NCI-H526 (cell line): Measurements from ENCODE around the gene DIPK1B.
"Not testable (repeated sequence)": the region's sequence is repeated elsewhere in the genome, so short reads cannot be mapped to it uniquely, and the experiment has no call there.

Experiments used
- DNase-seq, 2 experiments: peaks; one replicate each; lab custom pipeline; 2025; lab: John Stamatoyannopoulos, UW

Gene DIPK1B

DNA sequence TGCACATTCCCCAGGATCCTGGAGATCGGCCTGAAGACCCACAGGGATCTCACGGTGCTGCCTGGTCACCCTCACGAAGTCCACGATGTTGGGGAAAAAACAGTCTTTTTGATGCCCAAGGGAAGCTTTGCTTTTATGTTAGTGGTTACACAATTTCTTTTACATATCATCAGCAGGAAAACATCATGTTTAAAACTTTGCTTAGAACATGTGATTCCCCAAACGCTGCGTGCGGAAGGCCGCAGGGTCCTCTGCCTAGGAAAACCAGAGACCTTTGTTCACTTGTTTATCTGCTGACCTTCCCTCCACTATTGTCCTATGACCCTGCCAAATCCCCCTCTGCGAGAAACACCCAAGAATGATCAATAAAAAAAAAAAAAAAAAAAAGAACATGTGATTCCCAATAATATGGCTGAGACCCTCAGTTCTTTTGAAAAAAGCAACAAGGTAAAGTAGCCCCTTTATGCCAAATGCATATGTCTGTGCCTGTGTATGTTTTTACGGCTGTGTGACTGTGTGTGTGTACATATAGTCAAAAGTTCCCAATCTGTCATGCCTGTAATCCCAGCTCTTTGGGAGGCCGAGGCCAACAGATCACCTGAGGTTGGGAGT is 13.6 kb upstream of the DIPK1B start:
- DNase-seq, result no peak

DNA sequence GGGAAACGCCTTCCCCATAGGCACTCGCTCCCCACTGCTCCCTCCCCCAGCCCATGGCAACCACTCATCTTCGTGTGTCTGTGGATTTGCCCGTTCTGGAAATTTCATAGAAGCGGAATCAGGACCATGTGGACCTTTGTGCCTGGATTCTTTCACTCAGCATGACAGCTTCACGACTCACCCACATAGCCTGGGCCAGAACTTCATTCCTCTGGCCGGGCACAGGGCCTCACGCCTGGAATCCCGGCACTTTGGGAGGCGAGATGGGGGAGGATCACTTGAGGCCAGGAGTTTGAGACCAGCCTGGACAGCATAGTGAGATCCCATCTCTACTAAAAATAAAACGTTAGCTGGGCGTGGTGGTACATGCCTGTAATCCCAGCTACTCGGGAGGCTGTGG is 12.1 kb upstream of the DIPK1B start:
- DNase-seq, result no peak

DNA sequence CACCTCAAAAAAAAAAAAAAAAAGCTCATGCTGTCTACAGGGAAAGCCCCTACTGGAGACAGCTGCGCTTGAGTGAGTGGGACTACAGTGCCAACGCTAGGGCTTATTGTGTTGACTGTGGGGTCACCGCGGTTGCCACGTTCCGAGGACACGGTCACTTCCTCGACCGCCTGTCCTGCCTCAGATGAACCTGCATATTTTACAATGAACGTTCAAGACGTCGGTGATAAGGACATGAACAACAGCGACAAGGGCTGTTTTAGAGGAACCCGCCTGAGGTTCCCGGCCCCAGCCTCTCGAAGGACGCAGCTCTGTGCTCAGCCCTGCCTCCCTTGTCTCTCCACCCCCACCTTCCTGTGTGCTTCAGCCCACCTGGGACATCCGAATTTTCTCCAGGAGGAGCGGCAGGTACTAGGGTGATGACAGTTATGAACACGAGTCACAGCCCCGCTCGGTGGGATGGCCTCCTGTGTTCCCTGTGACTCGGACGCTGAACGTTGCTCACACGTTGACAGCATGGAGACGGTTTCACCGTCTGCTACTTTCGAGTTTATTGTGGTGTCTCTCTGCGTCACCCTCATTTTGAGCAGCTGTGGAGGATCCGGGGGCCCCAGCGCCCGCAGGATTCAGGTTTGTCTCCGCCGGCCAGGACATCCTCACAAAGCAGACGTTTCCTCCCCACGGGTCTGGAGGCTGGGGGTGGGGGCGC is 11.3 kb upstream of the DIPK1B start:
- no peak for DNase-seq

DNA sequence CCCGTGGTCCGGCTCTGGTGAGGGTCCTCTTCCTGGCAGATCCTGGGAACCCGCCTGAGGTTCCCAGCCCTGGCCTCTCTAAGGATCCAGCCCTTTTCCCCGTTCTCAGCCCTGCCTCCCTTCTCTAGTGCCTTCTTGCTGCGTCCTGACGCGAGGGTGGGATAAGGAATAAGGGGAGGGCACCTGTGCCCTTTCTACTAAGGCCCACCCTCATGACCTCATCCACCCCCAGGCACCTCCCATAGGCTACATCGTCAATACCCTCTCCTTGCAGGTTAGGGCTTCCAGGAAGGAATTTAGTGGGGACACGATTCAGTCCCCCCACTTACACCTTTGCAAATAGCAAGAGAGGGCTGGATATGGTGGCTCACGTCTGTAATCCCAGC is 10.7 kb upstream of the DIPK1B start:
- no peak for DNase-seq

DNA sequence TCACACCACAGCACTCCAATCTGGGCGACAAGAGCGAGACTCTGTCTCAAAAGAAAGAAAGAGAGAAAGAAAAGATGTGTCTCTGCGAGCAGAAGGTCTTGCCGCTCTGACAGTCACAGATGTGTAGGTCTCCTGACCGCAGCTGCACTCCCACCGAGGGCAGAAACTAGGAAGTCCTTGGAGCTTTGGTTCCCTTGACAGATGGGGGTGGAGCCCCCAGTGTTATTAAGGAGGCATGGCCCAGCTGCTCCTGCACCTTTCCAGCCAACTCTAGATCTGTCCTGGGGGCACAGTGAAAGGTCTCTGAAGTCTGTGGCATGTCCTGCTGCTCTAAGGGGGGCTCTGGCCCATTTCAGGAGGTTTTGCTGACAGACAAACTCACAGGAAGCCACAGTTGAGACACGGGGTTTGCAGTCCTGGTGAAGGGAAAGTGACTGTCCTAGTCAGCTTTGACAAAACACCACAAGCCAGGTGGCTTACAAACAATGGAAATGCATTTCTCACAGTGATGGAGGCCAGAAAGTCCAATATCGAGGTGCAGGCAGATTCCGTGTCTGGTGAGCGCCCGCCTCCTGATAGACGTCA is 9.0 kb upstream of the DIPK1B start:
- no peak for DNase-seq

DNA sequence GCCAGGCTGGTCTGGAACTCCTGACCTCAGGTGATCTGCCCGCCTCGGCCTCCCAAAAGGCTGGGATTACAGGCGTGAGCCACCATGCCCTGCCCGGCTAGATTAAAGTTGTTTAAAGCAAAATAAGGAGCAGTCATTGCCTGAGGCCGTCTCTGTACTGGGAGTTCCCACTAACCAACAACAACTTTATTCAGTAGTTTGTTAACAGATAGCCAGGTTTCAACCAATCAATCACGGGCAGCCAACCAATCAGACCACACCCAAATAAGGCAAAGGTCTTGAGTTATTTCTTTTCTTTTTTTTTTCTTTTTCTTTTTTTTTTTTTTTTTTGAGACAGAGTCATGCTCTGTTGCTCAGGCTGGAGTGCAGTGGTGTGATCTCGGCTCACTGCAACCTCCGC is 7.6 kb upstream of the DIPK1B start:
- not testable (repeated sequence) for DNase-seq

DNA sequence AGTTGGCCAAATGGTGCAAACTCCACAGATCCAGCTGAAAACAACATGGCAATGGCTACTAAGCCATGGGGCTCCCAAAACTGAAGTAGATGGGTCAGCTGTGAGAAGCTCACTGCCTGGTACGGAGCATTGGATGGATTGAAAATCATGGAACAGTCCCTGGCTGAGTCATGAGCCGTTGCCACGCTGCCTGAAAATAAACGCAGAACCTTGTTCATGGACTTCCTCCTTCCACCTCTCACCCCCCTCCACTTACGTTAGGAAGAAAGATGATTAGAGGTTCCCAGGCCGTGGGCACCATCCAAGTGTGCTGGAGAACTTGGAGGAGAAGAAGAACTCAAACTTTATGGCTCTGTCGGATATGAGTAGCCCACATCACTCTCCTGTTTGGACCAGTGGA is 6.8 kb upstream of the DIPK1B start:
- no peak for DNase-seq

DNA sequence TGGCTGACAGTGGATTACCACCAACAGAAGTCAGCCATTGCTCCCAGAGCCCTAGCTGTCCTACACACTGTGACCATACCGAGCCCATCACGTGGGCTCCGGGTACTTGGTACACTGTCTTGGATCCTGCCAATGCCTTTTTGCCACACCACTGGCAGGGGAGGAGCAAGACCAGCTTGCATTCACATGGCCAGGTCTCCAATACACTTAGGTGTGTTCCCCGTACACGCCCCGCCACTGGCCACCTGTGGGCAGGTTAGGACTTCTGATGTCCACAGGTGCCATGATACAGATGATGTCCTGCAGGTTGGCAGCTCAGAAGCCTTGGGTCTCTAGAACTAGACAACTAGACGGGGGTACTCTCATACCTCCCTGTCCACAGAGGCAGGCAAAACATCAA is 5.4 kb upstream of the DIPK1B start:
- DNase-seq, result no peak

DNA sequence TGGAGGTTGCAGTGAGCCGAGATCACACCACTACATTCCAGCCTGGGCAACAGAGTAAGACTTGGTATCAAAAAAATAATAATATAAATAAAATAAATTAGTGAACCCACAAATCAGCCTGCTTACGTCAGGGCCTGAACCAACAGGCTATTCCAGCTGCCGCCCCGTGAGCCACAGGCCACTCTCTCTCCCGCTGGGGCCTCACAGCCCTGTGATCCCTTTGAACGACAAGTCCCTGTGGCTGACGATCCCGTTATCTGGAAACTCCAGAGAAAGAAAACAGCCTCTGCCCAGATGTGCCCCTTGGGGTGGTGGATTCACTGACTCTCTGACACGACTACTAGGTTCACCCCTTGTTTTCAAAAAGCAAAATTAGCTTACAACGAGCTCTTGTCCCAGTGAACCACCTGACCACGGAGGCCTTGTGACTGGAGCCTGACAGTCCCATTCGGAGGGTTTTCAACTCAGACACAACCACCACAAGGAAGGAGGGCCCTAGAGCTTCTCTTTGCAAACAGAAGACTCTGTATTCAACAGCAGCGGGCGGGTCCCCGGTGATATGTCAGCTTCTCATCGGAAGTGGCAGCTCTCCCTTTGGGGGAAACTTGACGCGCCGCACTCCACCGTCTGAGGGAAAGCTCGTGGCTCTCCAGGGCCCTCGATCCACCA is 4.4 kb upstream of the DIPK1B start:
- no peak for DNase-seq

DNA sequence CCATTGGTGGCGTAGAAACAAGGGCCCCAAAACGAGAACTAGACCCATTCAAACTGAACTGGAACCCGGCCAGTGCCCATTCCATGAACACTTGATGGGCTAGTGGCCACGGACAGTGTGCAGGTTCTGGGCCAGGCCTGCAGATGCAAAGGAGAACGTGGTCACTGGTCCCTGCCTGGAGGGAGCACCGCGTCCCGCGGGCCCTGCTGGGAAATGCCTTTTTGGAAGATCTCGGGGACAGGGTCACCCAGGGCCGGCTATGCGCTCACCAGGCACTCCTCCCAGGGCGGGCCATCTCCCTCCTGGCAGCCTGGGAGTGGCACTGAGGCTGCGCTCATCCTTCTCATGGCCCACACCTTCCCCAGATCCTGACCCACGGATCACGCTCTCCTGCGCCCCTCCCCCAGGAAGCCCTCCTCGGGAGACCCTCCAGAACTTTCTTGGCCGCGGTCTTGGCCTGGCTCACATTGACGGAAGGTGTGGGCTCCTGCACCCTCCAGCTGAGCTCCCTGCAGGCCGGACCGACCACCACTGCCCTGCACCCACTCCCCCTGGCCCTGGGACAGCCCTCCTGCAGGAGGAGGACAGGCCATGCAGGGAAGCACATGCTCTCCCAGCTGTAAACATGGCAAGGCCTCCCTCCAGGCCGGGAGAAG is 2.8 kb upstream of the DIPK1B start:
- no peak for DNase-seq

DNA sequence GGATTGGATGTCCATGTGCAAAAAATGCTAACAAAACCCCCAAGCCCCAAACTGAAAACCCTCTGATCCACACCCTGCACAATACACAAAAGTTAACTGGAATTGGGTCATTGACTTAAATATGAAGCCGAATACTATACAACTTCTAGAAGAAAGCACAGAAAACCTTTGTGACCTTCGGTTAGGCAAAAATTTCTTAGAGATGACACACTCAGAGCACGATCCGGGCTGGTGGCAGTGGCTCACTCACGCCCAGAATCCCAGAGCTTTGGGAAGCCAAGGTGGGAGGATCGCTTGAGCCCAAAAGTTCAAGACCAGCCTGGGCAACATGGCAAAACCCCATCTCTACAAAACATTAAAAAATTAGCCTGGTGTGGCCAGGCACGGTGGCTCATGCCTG is 1.8 kb upstream of the DIPK1B start:
- DNase-seq, result no peak

DNA sequence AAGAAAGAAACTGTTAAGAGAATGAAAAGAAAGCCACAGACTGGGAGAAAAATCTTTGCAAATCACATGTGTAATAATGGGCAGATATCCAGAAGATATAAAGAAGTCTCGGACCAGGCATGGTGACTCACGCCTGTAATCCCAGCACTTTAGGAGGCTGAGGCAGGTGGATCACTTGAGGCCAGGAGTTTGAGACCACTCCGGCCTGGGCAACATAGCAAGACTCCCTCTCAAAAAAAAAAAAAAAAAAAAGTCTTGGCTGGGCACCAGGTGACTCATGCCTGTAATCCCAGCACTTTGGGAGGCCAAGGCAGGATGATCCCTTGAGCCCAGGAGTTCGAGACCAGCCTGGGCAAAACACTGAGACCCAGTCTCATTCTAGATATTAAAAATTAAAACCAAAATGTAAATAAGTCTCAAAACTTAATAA is 1.1 kb upstream of the DIPK1B start:
- DNase-seq, result not testable (repeated sequence)

DNA sequence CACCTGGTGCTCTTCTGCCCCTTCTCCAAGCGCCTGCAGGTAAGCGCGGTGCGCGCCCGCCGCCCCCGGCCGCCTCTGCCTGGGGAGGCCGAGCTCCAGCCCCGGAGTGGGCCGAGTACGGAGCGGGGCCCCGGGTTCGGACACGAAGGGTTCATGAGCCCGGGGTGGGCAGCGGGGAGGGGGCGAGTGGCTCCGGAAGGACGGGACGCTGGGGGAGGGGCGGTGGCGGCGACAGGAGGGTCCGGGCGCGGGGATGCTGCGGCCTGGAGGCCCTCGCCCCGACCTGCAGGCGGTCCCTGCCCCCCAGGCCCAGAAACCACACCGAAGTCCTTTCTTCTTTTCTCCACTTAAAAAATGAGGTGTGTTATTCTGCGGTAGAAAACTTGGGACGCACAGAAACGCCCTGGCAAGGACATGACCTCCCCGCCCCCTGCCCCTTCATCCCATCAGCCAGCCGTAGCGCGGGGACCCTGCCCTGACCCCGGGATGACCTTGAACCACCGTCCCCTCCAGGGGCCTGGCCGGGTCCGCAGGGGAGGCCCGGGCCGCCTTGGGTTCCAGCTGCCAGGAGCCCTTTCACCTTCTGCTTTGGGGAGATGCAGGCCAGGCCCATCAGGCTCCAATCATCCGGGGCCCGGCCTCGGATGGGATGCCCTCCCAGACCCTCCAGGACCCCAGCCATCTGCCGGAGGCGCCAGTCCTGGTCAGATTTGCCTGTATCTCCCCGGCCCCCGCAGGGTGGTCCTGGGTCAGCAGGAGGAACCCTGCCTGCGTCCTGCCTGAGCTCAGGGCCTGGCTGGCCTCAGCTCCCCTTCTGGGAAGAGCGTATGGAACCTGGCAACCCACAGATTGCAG is 545 bp downstream of the DIPK1B start:
- no peak for DNase-seq

DNA sequence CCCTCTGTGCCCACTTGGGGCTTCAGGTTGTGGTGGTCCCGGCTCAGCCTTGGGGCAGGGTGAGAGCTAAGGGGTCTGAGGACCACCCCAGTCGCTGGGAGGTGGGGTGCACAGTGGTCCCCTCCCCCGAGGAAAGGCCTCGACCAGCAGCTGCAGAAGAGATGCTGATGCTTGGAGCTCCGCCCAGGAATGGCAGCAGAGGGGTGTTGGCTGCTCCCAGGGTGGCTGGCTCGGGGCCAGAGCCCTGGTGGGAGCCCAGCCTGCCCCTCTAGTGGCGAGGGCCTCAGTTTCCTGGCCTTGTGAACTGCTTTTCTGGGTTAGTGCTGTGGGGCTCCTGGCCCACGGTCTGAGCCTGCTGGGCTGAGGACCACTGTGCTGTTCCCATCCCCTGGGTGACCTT is 1.2 kb downstream of the DIPK1B start:
- no peak for DNase-seq

DNA sequence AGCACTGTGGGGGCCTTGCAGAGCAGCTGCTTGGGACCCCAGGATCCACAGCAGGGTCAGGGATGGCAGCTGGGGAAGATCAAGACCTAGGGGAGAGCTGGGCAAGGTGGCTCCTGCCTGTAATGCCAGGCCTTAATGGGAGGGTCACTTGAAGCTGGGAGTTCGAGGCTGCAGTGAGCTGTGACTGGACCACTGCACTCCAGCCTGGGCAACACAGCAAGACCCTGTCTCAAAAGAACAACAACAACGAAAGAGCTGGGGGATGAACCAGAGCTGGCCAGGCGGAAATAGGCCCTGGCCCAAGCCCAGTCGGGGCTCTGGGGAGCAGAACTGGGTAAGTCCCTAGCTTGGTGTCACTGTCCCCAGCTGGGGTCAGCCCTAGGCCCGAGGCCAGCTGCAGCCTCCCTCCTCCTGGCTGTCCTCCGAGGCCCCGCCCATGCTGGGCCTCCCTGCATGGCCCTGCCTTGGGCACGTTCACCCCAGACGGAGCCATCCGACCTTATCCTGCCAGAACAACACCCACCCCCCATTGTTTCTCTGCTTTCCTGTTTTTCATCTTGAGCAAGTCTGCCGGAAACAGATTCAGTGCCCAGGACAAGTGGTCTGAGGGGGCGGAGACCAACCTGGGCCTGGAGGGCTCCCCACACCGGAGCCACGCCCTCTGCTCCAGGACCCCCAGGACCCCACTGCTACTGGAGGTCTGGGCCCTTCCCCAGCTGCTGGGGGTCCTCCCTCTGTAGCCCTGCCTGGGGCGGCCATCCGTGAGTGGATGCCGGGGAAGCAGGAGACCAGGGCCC is 1.9 kb downstream of the DIPK1B start:
- DNase-seq, result no peak

DNA sequence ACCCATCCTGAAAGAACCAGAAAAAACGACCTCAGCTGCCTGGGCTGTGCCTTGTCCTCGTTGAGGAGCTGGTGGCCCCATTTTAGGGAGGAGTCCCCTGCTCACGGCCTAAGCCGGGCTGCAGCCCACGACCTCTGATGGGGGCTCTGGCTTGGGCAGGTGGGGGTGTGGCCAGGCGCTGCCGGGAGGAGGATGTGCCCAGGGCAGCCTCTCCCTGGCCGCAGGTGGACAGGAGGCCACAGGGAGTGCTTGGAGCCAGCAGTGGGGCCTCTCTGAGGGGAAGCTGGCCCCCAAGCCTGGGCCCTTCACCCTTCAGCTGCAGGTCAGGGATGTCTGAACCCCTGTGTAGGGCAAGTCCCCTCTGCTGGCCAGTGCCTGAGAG is 2.5 kb downstream of the DIPK1B start:
- DNase-seq, result no peak

DNA sequence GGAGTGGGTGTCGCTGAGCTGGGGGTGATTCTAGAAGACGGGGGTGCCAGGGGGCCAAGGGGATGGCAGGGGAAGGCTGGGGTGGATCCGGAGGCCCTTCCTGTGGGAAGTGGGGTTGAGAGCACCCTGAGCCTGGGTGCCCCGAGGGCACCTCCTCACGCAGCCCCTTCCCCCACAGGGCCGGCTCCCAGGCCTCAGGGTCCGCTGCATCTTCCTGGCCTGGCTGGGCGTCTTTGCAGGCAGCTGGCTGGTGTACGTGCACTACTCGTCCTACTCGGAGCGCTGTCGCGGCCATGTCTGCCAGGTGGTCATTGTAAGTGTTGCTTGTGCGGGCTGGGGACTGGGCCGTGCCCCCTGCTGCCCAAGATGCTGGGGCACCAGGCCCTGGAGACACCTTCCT is 5.0 kb downstream of the DIPK1B start:
- no peak for DNase-seq

DNA sequence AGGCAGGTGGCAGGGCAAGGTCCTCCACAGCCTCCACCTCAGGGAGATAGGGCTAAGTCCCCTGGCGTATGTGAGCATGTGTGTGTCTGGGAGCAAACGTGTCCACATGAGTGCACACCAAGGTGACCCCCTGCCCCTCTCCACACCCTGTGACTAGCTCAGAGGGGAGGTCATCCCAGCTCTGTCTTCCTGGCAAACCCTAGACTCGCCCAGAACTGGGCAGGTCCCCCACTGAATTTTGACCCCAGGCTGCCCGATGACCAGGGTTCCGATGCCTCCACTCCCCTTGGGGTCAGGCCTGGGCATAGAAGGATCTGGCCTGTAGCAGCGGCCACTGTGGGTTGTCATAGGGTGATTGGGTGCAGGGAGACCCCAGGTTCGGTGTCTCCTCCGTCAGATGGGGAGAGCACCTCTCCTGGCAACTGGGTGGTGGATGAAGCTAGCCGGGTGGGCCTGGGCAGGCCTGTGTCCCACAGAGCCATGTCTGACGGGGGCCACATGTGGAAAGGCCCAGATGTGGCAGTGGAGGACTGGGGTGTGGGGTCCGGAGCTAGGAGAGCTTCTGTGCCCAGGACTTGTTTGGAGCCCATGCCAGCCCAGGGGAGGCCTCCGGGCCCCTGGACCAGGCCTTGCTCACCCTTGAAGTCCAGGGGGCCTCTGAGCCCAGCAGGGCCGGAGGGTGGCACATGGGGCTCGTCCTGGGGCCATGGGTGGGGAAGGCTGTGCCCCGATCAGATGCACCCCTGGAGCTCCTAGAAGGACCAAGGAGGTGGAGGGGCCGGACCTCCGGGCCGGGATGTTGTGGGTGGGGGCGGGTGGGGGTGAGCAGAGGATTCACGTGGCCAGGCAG is 6.2 kb downstream of the DIPK1B start:
- DNase-seq, result no peak

DNA sequence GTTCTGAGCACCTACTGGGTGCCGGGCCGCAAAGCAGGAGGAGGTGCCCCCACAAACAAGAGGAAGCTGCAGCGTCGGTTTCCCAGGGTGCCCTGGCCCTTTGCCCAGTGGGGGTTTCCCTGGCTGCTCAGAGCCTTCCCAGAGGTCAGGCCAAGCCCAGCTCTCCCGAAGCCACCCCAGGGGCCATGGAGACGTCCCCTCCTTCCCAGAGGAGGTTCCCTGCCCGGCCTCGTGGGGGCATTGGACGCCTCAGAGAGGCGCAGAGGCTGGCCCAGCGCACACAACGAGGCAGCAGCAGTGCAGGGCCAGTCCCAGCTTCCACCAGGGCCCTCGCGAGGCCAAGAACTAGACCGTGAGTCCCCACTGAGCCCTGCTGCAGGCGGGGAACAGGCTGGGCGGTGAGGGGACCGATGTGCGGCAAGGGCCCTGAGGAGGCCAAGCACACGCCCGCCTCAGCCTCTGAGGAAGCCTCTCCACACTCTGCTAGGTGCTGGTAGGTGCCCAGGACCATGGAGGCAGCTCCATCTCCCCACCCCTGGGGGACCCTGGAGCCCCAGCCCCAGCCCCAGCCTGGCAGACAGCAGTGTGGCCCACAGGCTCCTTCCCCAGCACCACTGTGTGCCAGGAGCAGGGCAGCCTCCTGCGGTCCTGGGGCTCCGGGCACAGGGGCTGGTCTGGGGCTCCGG is 7.0 kb downstream of the DIPK1B start:
- no peak for DNase-seq
